Type B pancreatic cell (in vitro differentiated cells): Measurements from ENCODE around the gene LTBP2. TPM values are rescaled to one million over a fixed set of nuclear protein-coding genes. Genes with fewer than 3 reads are reported as not detected.

Source experiments
- DNase-seq: peaks from one replicate; pipeline ENCODE4 v3.0.0; 2021; ENCODE audit warnings: mixed read lengths; ENCODE audit not compliant: unreplicated experiment; ENCODE audit errors: extremely low spot score
- H3K27ac Mint-ChIP-seq: 2 replicates; pipeline ENCODE4 v1.8.0; 2021; ENCODE audit warnings: mild to moderate bottlenecking, mixed read lengths
- H3K27me3 Mint-ChIP-seq: 2 replicates; pipeline ENCODE4 v1.8.0; 2021; ENCODE audit warnings: mixed read lengths
- H3K36me3 Mint-ChIP-seq: 2 replicates; pipeline ENCODE4 v1.8.0; 2021; ENCODE audit warnings: mixed read lengths
- H3K4me1 Mint-ChIP-seq: one replicate; pipeline ENCODE4 v1.8.0; 2021; ENCODE audit warnings: mixed read lengths; ENCODE audit not compliant: unreplicated experiment
- H3K4me3 Mint-ChIP-seq: 2 replicates; pipeline ENCODE4 v1.8.0; 2021; ENCODE audit warnings: mild to moderate bottlenecking, mixed read lengths
- H3K9me3 Mint-ChIP-seq: 2 replicates; pipeline ENCODE4 v1.8.0; 2021; ENCODE audit warnings: mixed read lengths
- total RNA-seq: library from RNA; stranded (reverse); gene quantifications from 2 replicates; pipeline ENCODE4 v1.2.1, GENCODE V29; 2021; ENCODE audit warnings: low replicate concordance
- TF ChIP-seq, protein P1 (sequence below): fragments of 200-600 bp; sonication (generic); conservative IDR thresholded peaks from 2 replicates; pipeline ENCODE4 v1.5.0; 2021; ENCODE audit warnings: antibody characterized with exemption, mild to moderate bottlenecking

LTBP2 gene
- total RNA-seq, 1 donor from 2014 or later, result 1.1 TPM

DNA sequence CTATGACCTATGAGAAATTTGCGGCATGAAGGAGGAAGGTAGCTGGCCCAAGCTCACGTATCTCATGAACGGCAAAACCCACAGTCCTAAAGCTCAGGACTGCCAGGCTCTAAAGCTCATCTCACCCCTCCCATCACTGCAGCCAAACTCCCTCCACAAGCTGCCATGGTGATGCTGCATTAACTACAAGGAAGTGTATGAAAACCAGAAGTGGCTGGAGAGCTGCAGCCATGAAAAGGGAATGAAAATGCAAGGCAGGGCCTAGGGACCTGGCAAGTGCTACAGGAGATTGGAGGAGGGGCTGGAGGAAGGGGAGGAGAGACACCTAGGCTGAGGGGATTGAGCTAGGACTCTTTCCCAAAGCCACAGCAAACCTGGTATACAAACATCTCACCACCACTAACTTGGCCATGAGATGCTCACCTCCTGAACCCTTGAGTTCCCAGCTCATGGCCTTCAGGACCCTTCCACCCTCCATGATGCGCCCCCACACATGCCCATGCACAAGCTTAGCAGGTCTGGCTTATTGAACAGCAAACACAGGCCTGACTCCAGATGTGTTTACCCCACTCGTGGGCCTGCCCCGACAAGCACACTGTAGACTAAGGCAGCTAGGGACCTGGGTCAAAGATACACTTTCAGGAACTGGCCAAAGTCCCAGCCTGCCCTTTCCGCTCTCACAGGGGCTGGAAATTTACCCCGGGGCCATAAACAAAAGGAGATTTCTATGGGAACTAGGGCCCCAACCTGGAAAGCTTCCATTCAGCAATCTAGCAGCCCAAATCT, 42.0 kb downstream of the LTBP2 start:
- no peak for DNase-seq

DNA sequence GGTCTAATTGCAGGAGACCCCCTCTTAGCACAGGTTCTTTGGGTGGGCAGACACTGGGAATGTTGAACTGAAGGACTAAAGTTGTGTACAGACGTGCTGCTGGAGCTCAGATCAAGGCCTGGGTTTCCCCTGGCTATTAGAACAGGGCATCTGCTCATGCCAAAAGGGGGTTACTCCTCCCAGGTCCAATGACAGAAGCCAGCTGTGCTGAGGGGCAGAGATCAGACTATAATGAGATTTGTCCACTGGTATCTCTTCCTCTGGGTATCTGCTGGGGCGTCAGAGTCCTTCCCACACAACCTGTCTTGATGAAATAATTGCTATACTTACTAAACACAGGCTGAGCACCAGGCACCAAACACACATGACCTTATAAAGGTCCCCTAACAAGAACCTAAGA, 42.6 kb downstream of the LTBP2 start:
- Mint-ChIP-seq H3K4me1 (peaks cover 45% of the 10 kb centered on the region), H3K27ac (peak overlapping the region; percentile 88), H3K36me3 (no peaks in the 10 kb centered on the region), H3K4me3 (no peak overlapping the region), H3K27me3 (peaks cover 3% of the 10 kb centered on the region), H3K9me3 (no peaks in the 10 kb centered on the region)
- TF ChIP-seq, protein P1, sequence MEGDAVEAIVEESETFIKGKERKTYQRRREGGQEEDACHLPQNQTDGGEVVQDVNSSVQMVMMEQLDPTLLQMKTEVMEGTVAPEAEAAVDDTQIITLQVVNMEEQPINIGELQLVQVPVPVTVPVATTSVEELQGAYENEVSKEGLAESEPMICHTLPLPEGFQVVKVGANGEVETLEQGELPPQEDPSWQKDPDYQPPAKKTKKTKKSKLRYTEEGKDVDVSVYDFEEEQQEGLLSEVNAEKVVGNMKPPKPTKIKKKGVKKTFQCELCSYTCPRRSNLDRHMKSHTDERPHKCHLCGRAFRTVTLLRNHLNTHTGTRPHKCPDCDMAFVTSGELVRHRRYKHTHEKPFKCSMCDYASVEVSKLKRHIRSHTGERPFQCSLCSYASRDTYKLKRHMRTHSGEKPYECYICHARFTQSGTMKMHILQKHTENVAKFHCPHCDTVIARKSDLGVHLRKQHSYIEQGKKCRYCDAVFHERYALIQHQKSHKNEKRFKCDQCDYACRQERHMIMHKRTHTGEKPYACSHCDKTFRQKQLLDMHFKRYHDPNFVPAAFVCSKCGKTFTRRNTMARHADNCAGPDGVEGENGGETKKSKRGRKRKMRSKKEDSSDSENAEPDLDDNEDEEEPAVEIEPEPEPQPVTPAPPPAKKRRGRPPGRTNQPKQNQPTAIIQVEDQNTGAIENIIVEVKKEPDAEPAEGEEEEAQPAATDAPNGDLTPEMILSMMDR, result no peak
- DNase-seq, result no peak

More for the DNA sequence above, 42.0 kb downstream of the LTBP2 start:
- TF ChIP-seq, protein P1, result no peak
- Mint-ChIP-seq H3K27me3 (peaks cover 3% of the 10 kb centered on the region), H3K36me3 (no peaks in the 10 kb centered on the region), H3K9me3 (no peaks in the 10 kb centered on the region), H3K27ac (peak overlapping the region; percentile 88), H3K4me1 (peaks cover 48% of the 10 kb centered on the region), H3K4me3 (peak overlapping the region; percentile 43)

DNA sequence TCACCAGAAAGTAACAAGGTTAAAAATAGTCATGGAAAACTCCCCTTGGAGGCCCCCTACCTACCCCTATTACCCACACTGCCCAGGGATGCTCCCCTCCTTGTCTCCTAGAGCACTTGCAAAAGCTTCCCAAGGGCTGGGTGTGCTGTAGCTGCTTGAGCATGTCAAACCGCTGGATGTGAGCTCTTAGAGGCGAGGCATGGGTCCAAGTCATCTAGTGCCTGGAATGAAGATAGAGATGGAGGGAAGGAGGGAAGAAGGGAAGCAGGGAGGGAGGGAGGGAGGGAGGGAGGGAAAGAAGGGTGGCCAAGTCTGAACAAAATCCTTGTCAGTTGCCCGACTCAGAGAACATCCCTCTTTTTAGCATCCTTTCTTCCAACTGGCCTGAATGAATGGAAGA, 43.1 kb downstream of the LTBP2 start:
- no peak overlapping the region for H3K27ac Mint-ChIP-seq
- no peaks in the 10 kb centered on the region for H3K36me3 Mint-ChIP-seq
- H3K9me3 Mint-ChIP-seq, result no peaks in the 10 kb centered on the region
- peaks cover 40% of the 10 kb centered on the region for H3K4me1 Mint-ChIP-seq
- no peak overlapping the region for H3K4me3 Mint-ChIP-seq
- no peak for DNase-seq
- TF ChIP-seq, protein P1, result no peak
- H3K27me3 Mint-ChIP-seq, result peaks cover 3% of the 10 kb centered on the region

DNA sequence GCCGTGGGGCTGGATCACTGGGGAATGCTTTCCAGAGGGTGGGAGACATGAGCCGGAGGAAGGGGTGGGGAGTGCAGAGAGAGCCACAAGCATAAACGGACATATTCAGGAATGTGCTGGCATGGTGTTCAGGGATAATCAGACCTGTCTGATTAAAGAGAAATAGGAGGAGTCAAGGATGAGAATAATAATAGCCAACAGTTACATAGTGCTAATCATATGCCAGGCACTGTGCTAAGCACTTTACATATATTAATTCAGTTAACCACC, 43.7 kb downstream of the LTBP2 start:
- Mint-ChIP-seq H3K4me1 (peaks cover 39% of the 10 kb centered on the region), H3K27me3 (peaks cover 3% of the 10 kb centered on the region), H3K9me3 (no peaks in the 10 kb centered on the region), H3K4me3 (no peak overlapping the region), H3K27ac (peak overlapping the region; percentile 23), H3K36me3 (no peaks in the 10 kb centered on the region)
- TF ChIP-seq, protein P1, result no peak
- no peak for DNase-seq

DNA sequence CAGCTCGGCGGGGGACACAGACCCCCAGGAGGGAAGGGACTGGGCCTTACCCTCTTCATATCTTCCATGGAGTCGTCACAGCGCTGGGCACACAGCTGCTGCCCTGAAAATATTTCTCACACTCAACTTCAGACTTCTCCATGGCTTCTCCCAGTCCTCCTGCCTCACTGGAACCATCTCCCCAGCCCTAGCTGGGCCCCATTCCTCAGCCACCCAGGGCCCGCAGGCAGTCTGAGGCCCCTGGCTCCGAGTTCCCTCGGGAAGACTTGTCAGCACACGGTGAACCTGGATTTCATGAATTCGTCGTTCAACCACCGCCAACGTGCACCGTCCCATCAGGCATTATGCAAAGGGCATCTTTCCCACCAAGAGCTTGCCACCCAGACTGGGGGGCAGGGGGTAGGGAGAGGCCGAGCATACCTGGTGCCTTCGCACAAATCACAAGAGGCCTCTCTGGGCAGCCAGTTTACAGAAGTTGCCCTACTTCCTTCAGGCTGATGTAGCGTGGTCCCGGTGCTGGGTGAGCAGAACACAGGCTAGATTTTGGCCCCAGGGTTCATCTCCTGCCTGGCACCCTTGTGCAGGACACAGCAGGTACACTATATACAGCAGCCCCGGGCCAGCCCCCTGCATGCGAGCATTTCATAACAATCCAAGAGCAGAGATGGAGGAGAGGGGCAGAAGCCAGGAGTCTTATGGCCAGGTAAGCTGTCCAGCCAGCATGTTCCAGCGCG, 44.2 kb downstream of the LTBP2 start:
- DNase-seq, result no peak
- Mint-ChIP-seq H3K27ac (peak overlapping the region; percentile 23), H3K4me3 (no peak overlapping the region), H3K27me3 (peaks cover 3% of the 10 kb centered on the region), H3K9me3 (no peaks in the 10 kb centered on the region), H3K36me3 (no peaks in the 10 kb centered on the region), H3K4me1 (peaks cover 41% of the 10 kb centered on the region)
- TF ChIP-seq, protein P1, result no peak
